AG20443 (cell line): ENCODE results near the gene OPHN1.
"Not testable (repeated sequence)": the region's sequence is repeated elsewhere in the genome, so short reads cannot be mapped to it uniquely, and the experiment has no call there.

ENCODE experiments used
- DNase-seq: peaks from one replicate; pipeline ENCODE4 v3.0.0; 2012; ENCODE audit warnings: low spot score, mixed read lengths

Gene OPHN1

DNA sequence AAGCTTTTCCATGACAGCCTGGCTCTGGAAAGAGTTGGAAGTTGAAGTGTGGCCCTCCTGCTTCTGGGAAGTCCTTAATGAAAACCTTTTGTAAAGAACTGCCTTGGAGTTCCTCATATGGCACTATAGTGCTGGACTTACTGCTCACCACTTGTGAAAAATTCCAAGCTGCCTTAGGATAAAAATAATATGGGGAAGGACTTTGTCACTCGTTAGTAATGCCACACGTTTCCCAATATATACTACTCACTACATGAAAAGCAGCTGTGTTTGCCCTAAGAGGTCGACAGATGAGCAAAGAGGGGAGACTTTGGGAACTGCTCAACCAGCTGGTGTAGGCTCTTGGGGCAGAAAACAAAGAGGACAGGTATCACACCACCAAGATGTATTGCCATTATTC is 11.7 kb downstream of the OPHN1 start:
- DNase-seq, result no peak

- no peak for DNase-seq
Observed at GRCh38 chrX:68420559-68420958, 12.7 kb downstream of the OPHN1 start.

DNA sequence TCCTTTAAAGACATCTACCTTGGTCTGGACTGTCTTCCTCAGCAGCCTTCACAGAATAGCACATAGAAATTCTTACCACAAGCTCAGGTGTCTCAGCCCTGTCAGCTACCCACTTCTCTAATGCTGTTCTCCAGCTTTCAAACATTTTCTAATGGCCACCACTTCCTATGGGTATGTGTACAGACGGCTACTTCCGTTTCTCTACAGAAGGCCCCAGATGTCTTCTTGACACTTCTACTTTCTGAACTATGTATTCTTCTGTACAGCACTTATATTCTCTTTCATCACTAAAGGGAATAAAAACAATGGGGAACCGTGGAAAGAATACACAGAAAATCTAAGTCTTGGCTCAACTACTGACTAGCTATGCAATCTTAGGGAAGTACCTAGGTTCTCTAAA is 13.3 kb downstream of the OPHN1 start:
- no peak for DNase-seq

DNA sequence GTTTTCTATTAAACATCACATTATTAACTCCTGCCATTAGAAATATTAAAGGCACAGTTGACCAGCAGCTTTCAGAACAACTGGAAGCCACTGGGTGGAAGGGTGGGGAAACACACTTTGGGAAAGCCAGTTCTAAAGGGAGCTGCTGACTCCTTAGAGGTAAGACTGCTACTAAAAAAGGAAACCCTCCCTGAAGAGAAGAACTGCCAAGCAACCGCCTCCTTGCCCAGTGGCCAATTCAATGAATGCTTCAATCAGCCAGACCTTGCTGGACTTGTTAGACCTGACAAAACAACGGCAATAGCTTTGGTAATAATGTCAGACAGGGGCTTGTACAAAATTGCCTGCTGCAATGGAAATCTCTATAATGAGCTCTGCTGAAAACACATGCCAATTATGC is 15.6 kb downstream of the OPHN1 start:
- DNase-seq, result no peak

- no peak for DNase-seq
Observed at GRCh38 chrX:68416592-68416991, 16.7 kb downstream of the OPHN1 start.

DNA sequence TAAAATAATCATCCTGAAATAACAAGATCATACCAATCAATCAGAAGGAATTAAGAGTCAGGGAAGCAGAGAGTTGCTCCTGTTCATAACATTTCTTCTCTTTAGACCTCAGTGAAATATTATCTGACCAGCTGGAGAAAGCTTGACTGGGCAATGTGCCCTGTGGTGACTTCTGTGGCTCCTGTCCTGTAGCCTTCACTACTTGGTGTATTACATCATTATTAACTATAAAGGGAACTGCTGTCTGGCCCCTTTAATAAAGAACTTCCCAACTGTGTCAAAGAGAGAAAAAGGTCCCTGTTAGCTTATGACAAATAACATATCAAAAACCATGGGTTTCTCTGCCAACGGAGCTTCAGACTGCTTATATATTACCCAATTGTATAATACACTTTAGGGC is 18.0 kb downstream of the OPHN1 start:
- peak; percentile 29 for DNase-seq

DNA sequence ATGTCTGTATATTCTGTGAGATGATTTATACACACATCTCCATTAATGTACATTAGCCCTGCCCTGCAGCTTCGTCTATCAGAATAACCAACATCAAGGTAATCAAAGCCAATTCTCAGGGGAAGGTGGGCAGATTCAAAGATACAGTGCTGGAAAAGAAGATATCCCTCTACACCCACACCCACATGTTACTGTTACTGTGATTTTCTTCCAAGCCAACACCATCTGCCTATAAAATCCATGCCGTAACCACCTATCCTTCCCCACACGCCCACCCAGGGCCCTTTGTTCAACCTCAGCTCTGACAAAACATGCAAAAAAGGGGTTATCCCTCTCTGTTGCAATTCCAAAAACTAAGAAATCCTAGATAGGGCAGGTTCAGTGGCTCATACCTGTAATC is 20.0 kb downstream of the OPHN1 start:
- DNase-seq, result no peak

DNA sequence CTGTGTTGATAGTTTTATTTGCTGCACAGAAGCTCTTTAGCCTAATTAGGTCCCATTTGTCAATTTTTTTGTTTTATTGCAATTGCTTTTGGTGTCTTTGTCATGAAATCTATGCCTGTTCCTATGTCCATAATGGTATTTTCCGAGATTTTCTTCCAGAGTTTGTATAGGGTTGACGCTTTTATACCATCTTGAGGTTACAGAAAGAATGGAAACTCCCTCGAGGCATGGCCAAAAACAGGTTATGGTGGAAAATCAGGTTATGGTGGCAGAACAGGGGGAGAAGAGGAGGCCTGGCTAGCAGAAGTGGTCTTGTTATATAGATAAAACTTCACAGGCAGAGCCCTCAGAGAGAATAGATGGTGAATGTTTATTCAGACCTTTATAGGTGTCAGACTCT is 21.6 kb downstream of the OPHN1 start:
- DNase-seq, result no peak

DNA sequence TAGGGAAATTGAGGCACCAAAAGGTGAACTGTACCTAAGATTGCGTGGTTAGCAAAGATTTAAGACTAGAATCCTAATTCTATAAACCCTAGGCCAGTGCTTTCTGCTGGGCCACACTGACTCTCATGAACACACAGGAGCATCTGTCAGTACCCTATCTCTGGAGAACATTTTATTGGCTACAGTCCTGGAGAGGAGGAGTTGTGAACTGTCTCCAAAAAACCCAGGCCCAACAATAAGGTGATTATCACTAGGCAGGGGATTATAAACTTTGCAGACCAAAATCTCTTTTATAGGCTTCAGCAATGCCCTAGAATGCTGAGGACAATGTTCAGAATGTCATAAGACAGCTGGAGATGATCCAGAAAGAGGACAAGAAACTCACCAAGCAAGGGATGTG is 24.1 kb downstream of the OPHN1 start:
- no peak for DNase-seq

- no peak for DNase-seq
Observed at GRCh38 chrX:68403522-68403921, 29.8 kb downstream of the OPHN1 start.

DNA sequence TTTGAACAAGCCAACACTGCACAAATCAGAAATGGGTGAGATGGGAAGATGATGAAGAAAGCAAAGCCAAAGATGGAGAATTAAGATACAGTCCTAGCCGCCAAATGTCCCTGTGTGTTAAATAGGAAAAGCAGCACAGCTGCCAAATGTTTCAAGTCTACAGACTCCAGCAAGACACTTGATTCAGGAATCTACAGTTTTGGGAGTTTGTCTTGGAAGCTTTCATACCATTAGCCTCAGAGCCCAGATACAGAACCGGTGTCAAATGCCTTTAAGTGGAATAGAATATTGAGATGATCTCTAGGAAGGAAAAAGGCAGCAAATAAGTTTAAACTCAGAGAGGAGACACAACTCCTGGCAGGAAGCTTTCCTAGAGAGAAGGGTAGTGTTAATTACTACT is 30.3 kb downstream of the OPHN1 start:
- no peak for DNase-seq

DNA sequence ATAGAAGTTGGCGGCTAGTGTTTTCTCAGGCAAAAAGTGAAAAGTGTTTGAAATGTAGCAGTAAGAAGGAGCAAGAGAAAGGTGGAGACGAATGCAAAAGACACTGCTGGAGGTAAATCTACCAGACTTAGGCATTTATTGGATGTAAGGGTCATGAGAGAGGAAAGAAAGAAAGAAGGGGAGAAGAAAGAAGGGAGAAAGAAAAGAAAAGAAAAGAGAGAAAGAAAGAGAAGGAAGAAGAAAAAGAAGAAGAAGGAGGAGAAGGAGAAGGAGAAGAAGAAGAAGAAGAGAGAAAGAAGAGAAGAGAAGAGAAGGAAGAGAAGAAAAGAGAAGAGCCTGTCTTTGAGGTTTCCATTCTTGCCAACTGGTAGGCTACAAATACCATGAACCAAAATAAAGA is 31.2 kb downstream of the OPHN1 start:
- no peak for DNase-seq

- no peak for DNase-seq
Observed at GRCh38 chrX:68398291-68398690, 35.0 kb downstream of the OPHN1 start.

GRCh38 chrX:68396953-68397352 is 36.3 kb downstream of the OPHN1 start:
- DNase-seq, result peak; percentile 38

GRCh38 chrX:68389419-68389960 is 43.8 kb downstream of the OPHN1 start:
- DNase-seq, result not testable (repeated sequence)

DNA sequence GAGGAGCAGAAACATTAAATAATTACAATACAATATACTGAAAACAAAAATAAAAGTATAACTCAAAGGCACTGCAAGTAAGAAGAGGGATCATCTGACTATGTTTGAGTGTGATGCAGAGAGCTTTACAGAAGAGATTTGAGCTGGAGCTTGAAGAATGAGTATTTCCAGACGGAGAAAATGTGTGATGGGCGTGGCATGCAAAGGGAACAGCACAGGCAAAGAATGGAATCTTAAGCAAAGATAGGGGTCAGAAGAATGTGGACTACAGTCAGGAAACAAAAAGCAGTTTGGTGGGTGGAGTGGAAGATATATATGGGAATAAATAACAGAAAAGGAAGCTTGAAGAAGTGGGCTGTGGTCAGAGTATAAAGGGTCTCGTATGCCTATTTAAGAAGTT is 45.5 kb downstream of the OPHN1 start:
- DNase-seq, result no peak

DNA sequence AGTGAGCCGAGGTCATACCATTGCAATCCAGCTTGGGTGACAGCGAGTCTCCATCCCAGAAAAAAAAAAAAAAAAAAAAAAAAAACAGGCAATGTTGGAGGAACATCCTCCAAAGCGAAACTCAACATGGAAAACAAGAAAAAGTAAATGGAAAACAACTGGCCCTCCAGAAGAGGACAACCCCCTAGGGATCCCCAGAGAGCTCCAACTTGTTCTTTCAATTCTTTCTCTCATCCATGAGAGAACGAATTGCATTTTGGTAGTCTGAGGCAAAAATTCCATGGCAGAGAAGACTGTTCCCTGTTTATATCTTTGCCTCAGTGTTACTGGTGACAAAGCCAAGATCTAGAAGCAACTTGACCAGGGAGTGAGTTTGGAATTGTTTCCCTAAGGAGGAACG is 49.8 kb downstream of the OPHN1 start:
- no peak for DNase-seq

- DNase-seq, result not testable (repeated sequence)
Observed at GRCh38 chrX:68377579-68377978, 55.7 kb downstream of the OPHN1 start.

- DNase-seq, result no peak
Observed at GRCh38 chrX:68376373-68376772, 56.9 kb downstream of the OPHN1 start.

DNA sequence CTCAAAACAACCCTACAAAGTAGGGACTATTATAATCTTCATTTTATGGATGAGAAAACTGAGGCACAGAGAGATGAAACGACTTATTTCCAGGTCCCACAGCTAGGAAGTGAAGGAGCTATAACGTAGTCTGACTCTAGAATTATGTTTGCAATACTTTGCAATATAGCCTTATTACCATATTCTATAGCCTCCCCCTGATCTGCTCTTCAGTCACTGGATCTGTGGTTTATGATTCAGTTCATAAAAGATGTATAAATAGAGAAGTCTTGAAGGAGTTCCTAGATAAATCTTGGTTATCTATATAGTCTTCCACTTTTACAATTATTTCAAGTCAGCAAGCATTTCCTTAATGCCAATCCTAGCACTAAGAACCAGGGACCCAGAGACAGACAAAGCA is 57.5 kb downstream of the OPHN1 start:
- no peak for DNase-seq

- no peak for DNase-seq
Observed at GRCh38 chrX:68372665-68373064, 60.6 kb downstream of the OPHN1 start.

GRCh38 chrX:68369559-68369958 is 63.7 kb downstream of the OPHN1 start:
- no peak for DNase-seq

DNA sequence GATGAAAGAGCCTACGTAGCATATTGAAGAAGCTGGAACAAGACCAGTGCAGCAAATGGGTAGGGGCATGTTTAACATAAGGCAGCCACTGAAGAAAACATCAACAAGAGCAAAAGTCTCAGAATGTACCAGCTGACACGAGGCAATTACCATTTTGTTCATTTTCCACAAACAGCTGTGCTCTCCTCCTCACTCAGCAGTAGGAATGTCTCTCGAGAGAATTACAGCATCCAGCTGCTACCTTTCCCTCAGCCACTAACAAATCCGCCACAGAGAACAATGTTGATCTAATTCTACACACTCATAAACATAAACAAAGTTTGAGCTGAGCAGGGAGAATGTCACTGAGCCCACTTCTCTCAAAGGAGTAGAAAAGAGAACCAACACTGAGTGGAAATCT is 68.0 kb downstream of the OPHN1 start:
- DNase-seq, result no peak

DNA sequence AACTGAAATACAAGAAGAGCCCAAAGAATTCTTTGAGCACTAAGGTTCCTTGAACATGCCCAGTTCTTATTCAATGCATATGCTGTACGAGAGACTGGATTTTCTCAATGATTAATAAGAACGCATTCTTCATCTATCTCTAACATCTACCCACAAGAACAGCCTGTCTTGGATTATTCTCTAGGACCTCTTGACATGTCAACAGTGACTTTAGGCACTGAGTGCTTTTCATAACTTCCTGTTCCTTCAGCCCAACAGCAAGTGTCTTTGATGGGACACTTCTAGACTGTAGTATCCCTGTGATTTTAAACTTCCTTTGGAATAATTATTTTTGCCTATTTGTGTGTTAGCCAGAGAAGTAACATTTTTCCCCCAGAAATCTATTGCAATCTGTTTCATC is 69.3 kb downstream of the OPHN1 start:
- no peak for DNase-seq

- DNase-seq, result no peak
Observed at GRCh38 chrX:68358679-68359078, 74.6 kb downstream of the OPHN1 start.
